Measurements from ENCODE around the gene MYCBPAP.

DNA sequence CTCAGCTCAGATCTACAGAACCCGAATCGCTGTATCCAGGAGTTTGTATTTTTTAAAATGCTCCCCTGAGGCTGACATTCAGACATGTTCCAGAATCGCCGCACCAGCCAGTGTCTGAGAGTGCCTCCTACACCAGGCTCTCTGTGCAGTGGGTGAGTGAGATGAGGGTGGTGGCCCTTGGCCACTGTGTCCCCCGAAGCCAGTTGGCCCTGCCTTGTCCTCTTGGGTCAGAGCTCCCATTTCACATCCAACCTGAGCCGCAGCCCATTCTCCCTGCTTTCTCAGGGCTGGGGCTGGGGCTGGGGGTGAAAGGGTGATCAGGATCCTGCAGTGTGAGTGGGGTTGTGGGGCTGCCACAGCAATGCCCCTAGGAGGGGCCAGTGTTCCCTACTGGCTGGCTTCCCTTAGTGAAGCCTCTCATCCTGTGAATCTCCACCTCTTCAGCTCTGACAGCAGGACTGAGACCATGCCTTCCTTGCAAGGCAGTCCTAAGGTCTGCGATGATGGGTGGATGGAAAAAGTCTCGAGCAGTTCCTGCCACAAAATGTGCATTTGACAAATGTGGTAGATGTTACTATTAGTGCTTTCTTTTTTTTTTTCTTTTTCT, 12.9 kb upstream of the MYCBPAP start:
- TF ChIP-seq, protein P1, sequence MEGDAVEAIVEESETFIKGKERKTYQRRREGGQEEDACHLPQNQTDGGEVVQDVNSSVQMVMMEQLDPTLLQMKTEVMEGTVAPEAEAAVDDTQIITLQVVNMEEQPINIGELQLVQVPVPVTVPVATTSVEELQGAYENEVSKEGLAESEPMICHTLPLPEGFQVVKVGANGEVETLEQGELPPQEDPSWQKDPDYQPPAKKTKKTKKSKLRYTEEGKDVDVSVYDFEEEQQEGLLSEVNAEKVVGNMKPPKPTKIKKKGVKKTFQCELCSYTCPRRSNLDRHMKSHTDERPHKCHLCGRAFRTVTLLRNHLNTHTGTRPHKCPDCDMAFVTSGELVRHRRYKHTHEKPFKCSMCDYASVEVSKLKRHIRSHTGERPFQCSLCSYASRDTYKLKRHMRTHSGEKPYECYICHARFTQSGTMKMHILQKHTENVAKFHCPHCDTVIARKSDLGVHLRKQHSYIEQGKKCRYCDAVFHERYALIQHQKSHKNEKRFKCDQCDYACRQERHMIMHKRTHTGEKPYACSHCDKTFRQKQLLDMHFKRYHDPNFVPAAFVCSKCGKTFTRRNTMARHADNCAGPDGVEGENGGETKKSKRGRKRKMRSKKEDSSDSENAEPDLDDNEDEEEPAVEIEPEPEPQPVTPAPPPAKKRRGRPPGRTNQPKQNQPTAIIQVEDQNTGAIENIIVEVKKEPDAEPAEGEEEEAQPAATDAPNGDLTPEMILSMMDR (conservative IDR thresholded peaks at IDR 0.05 in 1 of 2, IDR thresholded peaks at IDR 0.05 in 1 of 2; ENCODE audit: low read depth in 1 of 2, low read length in 2 of 2), result no peak
- no peak for TF ChIP-seq EZH2 (IDR thresholded peaks at IDR 0.05; ENCODE audit: low read length, missing control alignments)
